HEK293 (cell line): ENCODE data around the gene ARHGAP35.

ENCODE experiments used
- CTCF ChIA-PET: fragments of 350-600 bp; formaldehyde crosslinking; extraction: SDS; loops from one replicate; lab custom pipeline; 2021; ENCODE audit warnings: antibody characterized with exemption; lab: Yijun Ruan, JAX
- POLR2A ChIA-PET: fragments of 300-600 bp; formaldehyde crosslinking; extraction: SDS; loops from one replicate; lab custom pipeline; 2020; ENCODE audit warnings: antibody characterized with exemption, inconsistent platforms; lab: Yijun Ruan, JAX
- H3K27ac ChIP-seq: fragments of 200-500 bp; sonication (Bioruptor generic); 2 replicates; pipeline ENCODE4 v1.5.1; 2014; ENCODE audit warnings: low read depth, low read length, control low read depth, inconsistent platforms; ENCODE audit errors: extremely low read depth
- H3K36me3 ChIP-seq, 2 experiments: fragments of 200-500 bp in 1 of 2; sonication (Bioruptor generic) in 1 of 2; 1 replicate in 1 of 2; 2 replicates in 1 of 2; pipeline ENCODE4 v1.5.1; 2014 to 2017; ENCODE audit warnings: inconsistent platforms in 2 of 2, low read length in 2 of 2; ENCODE audit not compliant: control insufficient read depth in 2 of 2, insufficient read depth in 1 of 2
- H3K4me1 ChIP-seq: fragments of 200-500 bp; sonication (Bioruptor generic); 2 replicates; pipeline ENCODE4 v1.5.1; 2014; ENCODE audit warnings: mild to moderate bottlenecking, low read length, inconsistent platforms; ENCODE audit not compliant: control insufficient read depth, insufficient read depth
- H3K4me3 ChIP-seq: 2 replicates; pipeline ENCODE4 v1.5.1; 2011; ENCODE audit warnings: low read depth, mild to moderate bottlenecking, control low read depth, low read length, moderate library complexity
- H3K9me3 ChIP-seq: fragments of 200-500 bp; sonication (Bioruptor generic); 2 replicates; pipeline ENCODE4 v1.5.1; 2014; ENCODE audit warnings: low read depth, low read length, inconsistent platforms; ENCODE audit not compliant: control insufficient read depth, insufficient read depth
- ATF2 ChIP-seq: fragments of 450-650 bp; formaldehyde crosslinking; IDR thresholded peaks from 2 replicates; pipeline ENCODE4 v1.5.1; 2016; ENCODE audit warnings: missing biosample characterization, missing genetic modification characterization, low read depth
- GLIS2 ChIP-seq: fragments of 450-650 bp; formaldehyde crosslinking; IDR thresholded peaks from 2 replicates; pipeline ENCODE4 v1.5.1; 2016; ENCODE audit warnings: missing biosample characterization, missing genetic modification characterization
- KLF1 ChIP-seq: fragments of 450-650 bp; formaldehyde crosslinking; IDR thresholded peaks from 2 replicates; pipeline ENCODE4 v1.5.1; 2016; ENCODE audit warnings: missing biosample characterization, missing genetic modification characterization
- RBAK ChIP-seq: fragments of 450-650 bp; formaldehyde crosslinking; IDR thresholded peaks from 2 replicates; pipeline ENCODE4 v1.5.1; 2016; ENCODE audit warnings: missing biosample characterization, missing genetic modification characterization
- SCRT2 ChIP-seq: fragments of 450-650 bp; formaldehyde crosslinking; IDR thresholded peaks from 2 replicates; pipeline ENCODE4 v1.5.1; 2016; ENCODE audit warnings: missing biosample characterization, missing genetic modification characterization
- WT1 ChIP-seq: fragments of 450-650 bp; formaldehyde crosslinking; IDR thresholded peaks from 2 replicates; pipeline ENCODE4 v1.5.1; 2016; ENCODE audit warnings: missing biosample characterization, missing genetic modification characterization
- ZBTB1 ChIP-seq: fragments of 450-650 bp; formaldehyde crosslinking; IDR thresholded peaks from 2 replicates; pipeline ENCODE4 v1.5.1; 2016; ENCODE audit warnings: missing biosample characterization, missing genetic modification characterization
- ZBTB21 ChIP-seq: fragments of 450-650 bp; formaldehyde crosslinking; IDR thresholded peaks from 2 replicates; pipeline ENCODE4 v1.5.1; 2017; ENCODE audit warnings: missing biosample characterization, missing genetic modification characterization
- ZIC2 ChIP-seq: fragments of 450-650 bp; formaldehyde crosslinking; IDR thresholded peaks from 2 replicates; pipeline ENCODE4 v1.5.1; 2016; ENCODE audit warnings: missing biosample characterization, missing genetic modification characterization
- ZNF37A ChIP-seq: fragments of 450-650 bp; IDR thresholded peaks from 2 replicates; pipeline ENCODE4 v1.5.1; 2018; ENCODE audit warnings: missing biosample characterization, missing genetic modification characterization
- ZNF549 ChIP-seq: fragments of 450-650 bp; IDR thresholded peaks from 2 replicates; pipeline ENCODE4 v1.5.1; 2018; ENCODE audit warnings: missing biosample characterization, missing genetic modification characterization, mild to moderate bottlenecking, inconsistent platforms, moderate library complexity
- ZNF596 ChIP-seq: fragments of 450-650 bp; IDR thresholded peaks from 2 replicates; pipeline ENCODE4 v1.5.0; 2018; ENCODE audit warnings: missing biosample characterization, mild to moderate bottlenecking, missing genetic modification characterization, moderate library complexity
- ZNF600 ChIP-seq: fragments of 450-650 bp; formaldehyde crosslinking; IDR thresholded peaks from 2 replicates; pipeline ENCODE4 v1.5.1; 2016; ENCODE audit warnings: missing biosample characterization, missing genetic modification characterization
- ZNF623 ChIP-seq: fragments of 450-650 bp; formaldehyde crosslinking; IDR thresholded peaks from 2 replicates; pipeline ENCODE4 v1.5.1; 2016; ENCODE audit warnings: missing biosample characterization, missing genetic modification characterization
- ZNF624 ChIP-seq: fragments of 450-650 bp; formaldehyde crosslinking; IDR thresholded peaks from 2 replicates; pipeline ENCODE4 v1.5.1; 2017; ENCODE audit warnings: missing biosample characterization, missing genetic modification characterization
- ZNF768 ChIP-seq: fragments of 450-650 bp; formaldehyde crosslinking; IDR thresholded peaks from 2 replicates; pipeline ENCODE4 v1.5.1; 2018; ENCODE audit warnings: missing biosample characterization, mild to moderate bottlenecking, missing genetic modification characterization
- ZNF830 ChIP-seq: fragments of 450-650 bp; IDR thresholded peaks from 2 replicates; pipeline ENCODE4 v1.5.0; 2018; ENCODE audit warnings: missing biosample characterization, missing genetic modification characterization, low read depth, mild to moderate bottlenecking, moderate library complexity
- ZXDB ChIP-seq: fragments of 450-650 bp; formaldehyde crosslinking; IDR thresholded peaks from 2 replicates; pipeline ENCODE4 v1.5.1; 2016; ENCODE audit warnings: missing biosample characterization, missing genetic modification characterization

Gene ARHGAP35

DNA sequence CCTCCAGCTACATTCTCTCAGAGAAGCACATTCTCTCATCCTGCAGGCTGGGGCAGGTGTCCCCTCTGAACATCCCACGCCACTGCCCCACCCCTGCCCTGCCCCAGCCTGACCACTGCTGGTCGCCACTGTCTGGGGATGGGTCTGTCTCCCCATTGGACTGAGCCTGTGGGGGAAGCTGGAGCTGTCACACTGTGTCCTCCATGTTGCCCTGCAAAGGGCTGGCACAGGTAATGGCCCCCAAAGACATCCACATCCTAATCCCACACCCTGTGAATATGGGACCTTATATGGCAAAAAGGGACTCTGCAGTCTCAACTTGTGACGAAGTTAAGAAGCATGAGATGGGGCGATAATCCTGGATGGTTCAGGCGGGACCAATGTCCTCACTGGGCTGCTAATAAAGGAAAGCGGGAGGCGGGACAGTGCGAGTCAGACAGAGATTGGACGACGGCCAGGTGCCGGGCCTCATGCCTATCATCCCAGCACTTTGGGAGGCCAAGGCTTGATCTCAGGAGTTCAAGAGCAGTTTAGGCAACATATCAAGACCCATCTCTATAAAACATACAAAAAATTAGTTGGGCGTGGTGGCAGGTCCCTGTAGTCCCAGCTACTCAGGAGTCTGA lies 19.2 kb upstream of the ARHGAP35 start (continued):
- TF ChIP-seq ATF2, result no peak
- no peak for TF ChIP-seq ZNF596 (tag by site-specific recombination)
- TF ChIP-seq ZNF37A (tag by site-specific recombination), result no peak
- no peak for TF ChIP-seq ZNF830 (tag by site-specific recombination)

DNA sequence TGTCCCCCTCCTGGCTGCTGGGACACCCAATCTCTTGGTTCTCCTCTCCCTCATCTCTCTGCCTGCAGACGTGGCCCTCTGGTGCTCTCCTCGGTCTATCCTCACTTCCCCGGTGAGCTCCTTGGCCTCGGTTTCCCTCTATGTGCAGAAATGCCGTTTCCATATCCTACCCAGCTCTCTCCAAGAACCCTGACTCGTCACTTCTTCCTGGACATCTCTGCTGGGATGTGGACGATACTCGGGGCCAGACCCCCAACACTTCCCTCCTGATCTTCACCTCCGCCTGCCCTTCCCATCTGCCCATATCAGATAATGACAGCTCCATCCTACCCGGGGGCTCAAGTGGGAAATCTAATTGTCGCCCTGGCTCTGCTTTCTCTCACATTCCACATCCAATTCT lies 18.0 kb upstream of the ARHGAP35 start:
- no peaks in the 10 kb centered on the region for H3K9me3 ChIP-seq
- no peak overlapping the region for H3K4me3 ChIP-seq
- H3K27ac ChIP-seq, result no peak overlapping the region
- H3K36me3 ChIP-seq, result peaks cover 37 to 64% of the 10 kb centered on the region in 2 experiments; a peak in 2 of 3 replicates
- peaks cover 7% of the 10 kb centered on the region for H3K4me1 ChIP-seq
- TF ChIP-seq ZBTB1 (no peak), SCRT2 (tag by site-specific recombination) (0 out of 2 replicates have a peak, but pooled peaks have one; percentile 2)
- ChIA-PET POLR2A (no interaction called here), CTCF (interaction anchor here (0.6 to 4.1 kb wide), 10 partner anchors 10 to 199 kb away, joined by 3 to 83 read pairs (median 4); no protein-coding TSS in a partner anchor)

- ChIA-PET POLR2A (no interaction called here), CTCF (interaction anchor here (0.6 to 1.4 kb wide), 5 partner anchors 86 to 115 kb away, joined by 3 to 10 read pairs (median 4); no protein-coding TSS in a partner anchor)
- H3K27ac ChIP-seq, result no peak overlapping the region
- no peak overlapping the region for H3K4me3 ChIP-seq
- H3K36me3 ChIP-seq, result peaks cover 34 to 54% of the 10 kb centered on the region in 2 experiments; a peak in 2 of 3 replicates
- no peak for TF ChIP-seq ZNF768 (tag by site-specific recombination)
- peak; percentile 38 for TF ChIP-seq WT1 (tag by site-specific recombination)
- no peak for TF ChIP-seq ZXDB
- TF ChIP-seq ZNF549 (tag by site-specific recombination), result no peak
- TF ChIP-seq ZNF600, result no peak
- no peak for TF ChIP-seq ZIC2 (tag by site-specific recombination)
- no peak for TF ChIP-seq ZNF624 (tag by site-specific recombination)
- TF ChIP-seq GLIS2 (tag by site-specific recombination), result no peak
- TF ChIP-seq ZBTB21 (tag by site-specific recombination), result no peak
- peak; percentile 72 for TF ChIP-seq ZNF623 (tag by site-specific recombination)
- H3K4me1 ChIP-seq, result peaks cover 7% of the 10 kb centered on the region
- no peaks in the 10 kb centered on the region for H3K9me3 ChIP-seq
Observed at GRCh38 chr19:46844067-46844489, 16.7 kb upstream of the ARHGAP35 start.

GRCh38 chr19:46845959-46846459 lies 14.8 kb upstream of the ARHGAP35 start:
- Histone ChIP-seq H3K36me3 (peaks cover 29 to 42% of the 10 kb centered on the region in 2 experiments; a peak in 2 of 3 replicates), H3K4me3 (no peak overlapping the region), H3K27ac (no peak overlapping the region), H3K4me1 (peaks cover 15% of the 10 kb centered on the region), H3K9me3 (no peaks in the 10 kb centered on the region)
- ChIA-PET CTCF (interaction anchor here (0.8 kb wide), 1 partner anchor 88 kb away, joined by 4 read pairs; no protein-coding TSS in a partner anchor), POLR2A (interaction anchor here (0.7 kb wide), 1 partner anchor 224 kb away, joined by 4 read pairs; no protein-coding TSS in a partner anchor)
- TF ChIP-seq RBAK (tag by site-specific recombination), result no peak
- peak; percentile 76 for TF ChIP-seq KLF1 (tag by site-specific recombination)
